Smooth muscle cell (in vitro differentiated cells): ENCODE data around the gene TANGO6. TPM values are rescaled to one million over a fixed set of nuclear protein-coding genes. Genes with fewer than 3 reads are reported as not detected.

Experiments used
- DNase-seq: peaks from one replicate; lab custom pipeline; 2025; ENCODE audit not compliant: unreplicated experiment; lab: John Stamatoyannopoulos, UW
- H2AFZ ChIP-seq: fragments of 200-600 bp; sonication (generic); 2 replicates; pipeline ENCODE4 v1.6.0; 2016; ENCODE audit warnings: antibody characterized with exemption, low read depth, mild to moderate bottlenecking
- H3F3A ChIP-seq: fragments of 200-600 bp; sonication (generic); 2 replicates; pipeline ENCODE4 v1.6.0; 2017; ENCODE audit warnings: antibody characterized with exemption, low read depth
- H3K27ac ChIP-seq: fragments of 200-600 bp; sonication (generic); 2 replicates; pipeline ENCODE4 v1.5.1; 2016; ENCODE audit warnings: low read depth, mild to moderate bottlenecking
- H3K27me3 ChIP-seq: fragments of 200-600 bp; sonication (generic); 2 replicates; pipeline ENCODE4 v1.6.1; 2016; ENCODE audit warnings: low read depth, mild to moderate bottlenecking
- H3K36me3 ChIP-seq: fragments of 200-600 bp; sonication (generic); 2 replicates; pipeline ENCODE4 v1.5.1; 2016; ENCODE audit warnings: low read depth
- H3K4me1 ChIP-seq: fragments of 200-600 bp; sonication (generic); 2 replicates; pipeline ENCODE4 v1.5.1; 2016; ENCODE audit warnings: low read depth
- H3K4me2 ChIP-seq: fragments of 200-600 bp; sonication (generic); 2 replicates; pipeline ENCODE4 v1.6.0; 2016; ENCODE audit warnings: mild to moderate bottlenecking
- H3K4me3 ChIP-seq: fragments of 200-600 bp; sonication (generic); 2 replicates; pipeline ENCODE4 v1.5.1; 2016; ENCODE audit warnings: mild to moderate bottlenecking
- H3K79me2 ChIP-seq: fragments of 200-600 bp; sonication (generic); 2 replicates; pipeline ENCODE4 v1.6.0; 2016; ENCODE audit warnings: low read depth, mild to moderate bottlenecking
- H3K9ac ChIP-seq: fragments of 200-600 bp; sonication (generic); 2 replicates; pipeline ENCODE4 v1.6.0; 2016; ENCODE audit warnings: low read depth
- H3K9me3 ChIP-seq: fragments of 200-600 bp; sonication (generic); replicated peaks from 2 replicates; pipeline ENCODE4 v1.5.1; 2016; ENCODE audit warnings: low read depth
- H4K20me1 ChIP-seq: fragments of 200-600 bp; sonication (generic); 2 replicates; pipeline ENCODE4 v1.6.0; 2016; ENCODE audit warnings: low read depth
- CTCF ChIP-seq: fragments of 200-600 bp; sonication (generic); IDR thresholded peaks from 2 replicates; pipeline ENCODE4 v1.5.1; 2017; ENCODE audit warnings: borderline replicate concordance, mild to moderate bottlenecking, antibody characterized with exemption; ENCODE audit not compliant: insufficient read depth, poor library complexity, severe bottlenecking
- WGBS: methylation state at CpG from one replicate; pipeline ENCODE4 v1.1.7; 2016; ENCODE audit warnings: low lambda C conversion rate; 5-methylcytosine and 5-hydroxymethylcytosine counted together
- polyA plus RNA-seq: library from polyadenylated mRNA; unstranded; fragments of >200 nt; fragmentation: Nextera tagmentation; extraction: Ambion mirVana; gene quantifications from 2 replicates; pipeline ENCODE4 v1.2.1, GENCODE V29; 2016
- total RNA-seq: library from RNA; depleted of rRNA; stranded (reverse); fragments of >200 nt; gene quantifications from 2 replicates; pipeline ENCODE4 v1.2.3, GENCODE V29; 2014

The TANGO6 gene
- total and polyA plus RNA-seq, 2 experiments from 2014 or later = 4.5 to 5.2 TPM

- WGBS = 83% methylated on average over 11 of the region's 11 CpGs
- no peak for DNase-seq
- H3K9me3 ChIP-seq = no peaks in the 10 kb centered on the region
- peaks cover 2% of the 10 kb centered on the region for H3K4me1 ChIP-seq
- peaks cover 8% of the 10 kb centered on the region for H3K27me3 ChIP-seq
- H3K36me3 ChIP-seq = no peaks in the 10 kb centered on the region
- H3K27ac ChIP-seq = no peak overlapping the region
- H4K20me1 ChIP-seq = no peaks in the 10 kb centered on the region
- H3K9ac ChIP-seq = no peak overlapping the region
- no peak overlapping the region for H3K4me2 ChIP-seq
- no peak overlapping the region for H3K4me3 ChIP-seq
- no peak overlapping the region for H2AFZ ChIP-seq
- H3F3A ChIP-seq = peaks cover under 1% of the 10 kb centered on the region
- no peaks in the 10 kb centered on the region for H3K79me2 ChIP-seq
- TF ChIP-seq CTCF = no peak
Measured at GRCh38 chr16:69100071-69100691, 256.9 kb downstream of the TANGO6 start.

GRCh38 chr16:69105501-69106361 lies 262.4 kb downstream of the TANGO6 start, which contains the start of gene HAS3:
Gene HAS3 (plus strand): TSS chr16:69105653. CDS start chr16:69109396, 3,743 bp downstream.
- Histone ChIP-seq H3K4me1 (peaks cover 17% of the 10 kb centered on the region), H3F3A (peaks cover 3% of the 10 kb centered on the region), H4K20me1 (peaks cover 32% of the 10 kb centered on the region), H3K27me3 (peaks cover 47% of the 10 kb centered on the region), H3K79me2 (no peaks in the 10 kb centered on the region), H3K27ac (no peak within 1 kb of the TSS), H3K9me3 (no peaks in the 10 kb centered on the region), H3K4me3 (peak within 1 kb of the TSS; percentile 76), H3K36me3 (no peaks in the 10 kb centered on the region), H2AFZ (peak within 1 kb of the TSS; percentile 44), H3K9ac (no peak within 1 kb of the TSS), H3K4me2 (peak within 1 kb of the TSS; percentile 98)
- peak; percentile 7 for DNase-seq
- 2% methylated on average over 42 of the region's 80 CpGs for WGBS
- TF ChIP-seq CTCF = no peak

GRCh38 chr16:69106491-69107315 lies 263.4 kb downstream of the TANGO6 start:
- Histone ChIP-seq H3K9ac (no peak overlapping the region), H3K4me1 (peaks cover 17% of the 10 kb centered on the region), H3K27ac (no peak overlapping the region), H4K20me1 (peaks cover 42% of the 10 kb centered on the region), H3K36me3 (no peaks in the 10 kb centered on the region), H3K79me2 (no peaks in the 10 kb centered on the region), H3K4me3 (peak overlapping the region; percentile 55), H3K27me3 (peaks cover 47% of the 10 kb centered on the region), H3F3A (peaks cover 3% of the 10 kb centered on the region), H3K4me2 (peak overlapping the region; percentile 95), H3K9me3 (no peaks in the 10 kb centered on the region), H2AFZ (no peak overlapping the region)
- DNase-seq = no peak
- no peak for TF ChIP-seq CTCF
- 3% methylated on average over 52 of the region's 55 CpGs for WGBS
